OCI-M2 (cell line): ENCODE data around the gene IFNA16.
"Not testable (repeated sequence)": the region's sequence is repeated elsewhere in the genome, so short reads cannot be mapped to it uniquely, and the experiment has no call there.

Experiments
- DNase-seq: peaks from one replicate; lab custom pipeline; 2025; ENCODE audit not compliant: unreplicated experiment; lab: John Stamatoyannopoulos, UW

IFNA16 gene

GRCh38 chr9:21202105-21202504, 15.0 kb downstream of the IFNA16 start, which contains the start of gene IFNA7:
Gene IFNA7, minus strand, starts transcription at chr9:21202205. Its CDS starts 40 bp downstream, at chr9:21202165.
- DNase-seq: not testable (repeated sequence)

- not testable (repeated sequence) for DNase-seq
These were observed 22.0 kb downstream of the IFNA16 start for GRCh38 chr9:21194867-21195776.

- DNase-seq: not testable (repeated sequence)
These were observed 29.6 kb downstream of the IFNA16 start, which contains the start of gene IFNA4 for GRCh38 chr9:21187487-21187886. Gene IFNA4, minus strand, starts transcription at chr9:21187587. Its CDS starts 56 bp downstream, at chr9:21187531.

- not testable (repeated sequence) for DNase-seq
These were observed 34.0 kb downstream of the IFNA16 start for GRCh38 chr9:21182810-21183736.

- DNase-seq: no peak
These were observed 42.4 kb downstream of the IFNA16 start for GRCh38 chr9:21174671-21175070.

- DNase-seq: no peak
These were observed 45.0 kb downstream of the IFNA16 start for GRCh38 chr9:21172156-21172555.

- DNase-seq: no peak
These were observed 45.8 kb downstream of the IFNA16 start for GRCh38 chr9:21171351-21171750.

- DNase-seq: not testable (repeated sequence)
These were observed 50.6 kb downstream of the IFNA16 start, which contains the start of gene IFNA21 for GRCh38 chr9:21166560-21166959. Gene IFNA21, minus strand, starts transcription at chr9:21166660. Its CDS starts 48 bp downstream, at chr9:21166612.
